ENCODE measurements around the gene ATPAF1.

GRCh38 chr1:46690931-46691421 lies 22.8 kb upstream of the ATPAF1 start:
- TF ChIP-seq CTCF (IDR thresholded peaks at IDR 0.05; ENCODE audit: low read depth, low read length, poor library complexity, severe bottlenecking), result no peak
- no peak for TF ChIP-seq EZH2phosphoT487 (IDR thresholded peaks at IDR 0.05; ENCODE audit: borderline replicate concordance, low read length)
